ENCODE results near the gene UMODL1.
A peak's percentile ranks its signal among the peaks of the same experiment; 100 is the strongest.
"Not testable (repeated sequence)": the region's sequence is repeated elsewhere in the genome, so short reads cannot be mapped to it uniquely, and the experiment has no call there.

The UMODL1 gene

GRCh38 chr21:42060166-42060565 is 11.0 kb upstream of the UMODL1 start:
- no peak for DNase-seq

GRCh38 chr21:42061195-42061985 is 9.7 kb upstream of the UMODL1 start:
- no peak for DNase-seq

GRCh38 chr21:42061986-42062235 is 9.2 kb upstream of the UMODL1 start:
- DNase-seq: no peak

- peak; percentile 35 for DNase-seq
These were observed 8.7 kb upstream of the UMODL1 start for GRCh38 chr21:42062236-42063022.

- DNase-seq: peak; percentile 23
These were observed 7.9 kb upstream of the UMODL1 start for GRCh38 chr21:42063191-42063570.

- peak; percentile 21 for DNase-seq
These were observed 7.3 kb upstream of the UMODL1 start for GRCh38 chr21:42063571-42064521.

- DNase-seq: no peak
These were observed 4.6 kb upstream of the UMODL1 start for GRCh38 chr21:42066521-42066920.

GRCh38 chr21:42067531-42068255 is 3.4 kb upstream of the UMODL1 start:
- no peak for DNase-seq

GRCh38 chr21:42068256-42068545 is 2.9 kb upstream of the UMODL1 start:
- no peak for DNase-seq

- no peak for DNase-seq
These were observed 2.5 kb upstream of the UMODL1 start for GRCh38 chr21:42068592-42068991.

- no peak for DNase-seq
These were observed 1.8 kb upstream of the UMODL1 start for GRCh38 chr21:42069327-42069726.

GRCh38 chr21:42069843-42070242 is 1.3 kb upstream of the UMODL1 start:
- DNase-seq: no peak

- DNase-seq: no peak
These were observed 2.3 kb downstream of the UMODL1 start for GRCh38 chr21:42073145-42074099.

- no peak for DNase-seq
These were observed 4.8 kb downstream of the UMODL1 start for GRCh38 chr21:42075686-42076471.

- DNase-seq: not testable (repeated sequence)
These were observed 6.6 kb downstream of the UMODL1 start for GRCh38 chr21:42077685-42078238.

GRCh38 chr21:42078247-42079007 is 7.3 kb downstream of the UMODL1 start:
- not testable (repeated sequence) for DNase-seq

- no peak for DNase-seq
These were observed 8.2 kb downstream of the UMODL1 start for GRCh38 chr21:42079008-42079938.

- DNase-seq: no peak
These were observed 9.0 kb downstream of the UMODL1 start for GRCh38 chr21:42079939-42080787.

Measured in NCI-H1436 (cell line).